H1 (cell line): ENCODE results near the gene PSMD6. TPM values are rescaled to one million over a fixed set of nuclear protein-coding genes. Genes with fewer than 3 reads are reported as not detected.

ENCODE experiments used
- CHD1 ChIP-seq: IDR thresholded peaks from 2 replicates; pipeline ENCODE4 v1.6.1; 2012; ENCODE audit warnings: low read depth, low read length, improper control_type of control experiment
- polyA plus RNA-seq, 7 experiments: library from polyadenylated mRNA; depleted of rRNA in 3 of 7; stranded (reverse) in 5 of 7; unstranded in 2 of 7; fragments of >200 nt in 5 of 7; fragments of 200-250 nt in 2 of 7; gene quantifications; 1 replicate in 5 of 7; 2 replicates in 1 of 7; 4 replicates in 1 of 7; pipeline versions ENCODE4 v1.2.1 to v1.2.3, GENCODE V29; 2011 to 2013; ENCODE audit warnings: missing spikeins in 2 of 7, mixed read lengths in 2 of 7
- total RNA-seq: library from RNA; stranded (reverse); fragmentation: NEBNext Ultra II Directional; extraction: Animal tissue kit (Norgen Biotek cat#: 25700); gene quantifications from 2 replicates; pipeline ENCODE4 v1.2.1, GENCODE V29; 2021

PSMD6 gene
- total and polyA plus RNA-seq, 2 of the 8 experiments (the other 6 are each of a cell fraction or from before 2014, with no cell fraction given) = 43.7 to 104 TPM

GRCh38 chr3:64042952-64043351, 19.7 kb upstream of the PSMD6 start (continued):
- no peak for TF ChIP-seq CHD1
